Caco-2 (cell line): ENCODE measurements around the gene PLAAT1. TPM values are rescaled to one million over a fixed set of nuclear protein-coding genes. Genes with fewer than 3 reads are reported as not detected.

Source experiments
- Bru-seq: library from RNA; stranded (reverse); fragments of 400-500 nt; gene quantifications from one replicate; lab custom pipeline; 2021; lab: Mats Ljungman, UMichigan
- BruChase-seq, 2 experiments: library from RNA; stranded (reverse); fragments of 400-500 nt; gene quantifications; one replicate each; lab custom pipeline; 2021; lab: Mats Ljungman, UMichigan
- BruUV-seq: library from RNA; stranded (reverse); fragments of 400-500 nt; replicated peaks from 2 replicates; lab custom pipeline; 2021; lab: Mats Ljungman, UMichigan
- CTCF ChIA-PET: fragments of 300-600 bp; sonication (Branson Sonifier 250); formaldehyde crosslinking; loops from one replicate; lab custom pipeline; 2022; ENCODE audit warnings: antibody characterized with exemption; lab: Charles Lee
- POLR2A ChIA-PET: fragments of 300-600 bp; sonication (Branson Sonifier 250); formaldehyde crosslinking; loops from one replicate; lab custom pipeline; 2022; ENCODE audit warnings: antibody characterized with exemption; lab: Charles Lee
- DNase-seq, 2 experiments: peaks; one replicate each; pipeline versions ENCODE4 v3.0.0 to v3.0.0-alpha.2; 2020 to 2022
- H3K27me3 ChIP-seq: replicated peaks from 2 replicates; pipeline ENCODE4 v1.6.0; 2011; ENCODE audit warnings: low read length; ENCODE audit not compliant: control insufficient read depth, insufficient read depth
- H3K36me3 ChIP-seq: 2 replicates; pipeline ENCODE4 v1.5.1; 2011; ENCODE audit warnings: low read length; ENCODE audit not compliant: control insufficient read depth, insufficient read depth
- H3K4me1 ChIP-seq: fragments of 250-450 bp; sonication (Bioruptor Pico); 2 replicates; pipeline ENCODE4 v1.5.1; 2020; ENCODE audit warnings: mild to moderate bottlenecking
- H3K4me3 ChIP-seq: 2 replicates; pipeline ENCODE4 v1.5.1; 2011; ENCODE audit warnings: low read depth, mild to moderate bottlenecking, control low read depth, low read length
- H3K9me3 ChIP-seq: fragments of 250-450 bp; sonication (Bioruptor Pico); 2 replicates; pipeline ENCODE4 v1.5.1; 2020; ENCODE audit warnings: mild to moderate bottlenecking, moderate library complexity
- H3K27ac Mint-ChIP-seq: one replicate; pipeline ENCODE4 v1.8.0; 2022; ENCODE audit warnings: mixed read lengths; ENCODE audit not compliant: unreplicated experiment
- H3K27me3 Mint-ChIP-seq: one replicate; pipeline ENCODE4 v1.8.0; 2022; ENCODE audit warnings: mixed read lengths; ENCODE audit not compliant: insufficient read depth, unreplicated experiment
- H3K36me3 Mint-ChIP-seq: one replicate; pipeline ENCODE4 v1.8.0; 2022; ENCODE audit warnings: mild to moderate bottlenecking, mixed read lengths; ENCODE audit not compliant: insufficient read depth, unreplicated experiment
- H3K4me1 Mint-ChIP-seq: one replicate; pipeline ENCODE4 v1.8.0; 2022; ENCODE audit warnings: low read depth, mixed read lengths; ENCODE audit not compliant: unreplicated experiment
- H3K4me3 Mint-ChIP-seq: one replicate; pipeline ENCODE4 v1.8.0; 2022; ENCODE audit warnings: mild to moderate bottlenecking, moderate library complexity, mixed read lengths; ENCODE audit not compliant: unreplicated experiment
- H3K9me3 Mint-ChIP-seq: one replicate; pipeline ENCODE4 v1.8.0; 2022; ENCODE audit warnings: mixed read lengths; ENCODE audit not compliant: unreplicated experiment
- CTCF ChIP-seq, 2 experiments: fragments of 200-600 bp in 1 of 2; IDR thresholded peaks; 1 replicate in 1 of 2; 2 replicates in 1 of 2; pipeline versions ENCODE4 v1.5.1 to v1.8.0; 2011 to 2022; ENCODE audit warnings: antibody characterized with exemption in 1 of 2, control low read depth in 1 of 2, inconsistent platforms in 1 of 2, low read depth in 1 of 2, low read length in 1 of 2, mild to moderate bottlenecking in 1 of 2, moderate library complexity in 1 of 2; ENCODE audit not compliant: insufficient read depth in 1 of 2, severe bottlenecking in 1 of 2, unreplicated experiment in 1 of 2
- intact Hi-C: fragments of 100-400 bp; cut with micrococcal nuclease; formaldehyde crosslinking; loops from one replicate; pipeline ENCODE4 v1.10.0; 2022; ENCODE audit not compliant: unreplicated experiment
- long read RNA-seq: library from polyadenylated mRNA; stranded (forward); transcript quantifications from one replicate; pipeline ENCODE4 v2.0.0, GENCODE V29; 2022
- total RNA-seq: library from RNA; stranded (reverse); gene quantifications from 2 replicates; pipeline ENCODE4 v1.2.3, GENCODE V29; 2022

PLAAT1 gene
- total RNA-seq (0.51 and 1.5 TPM in 2 replicates), Bru-seq, nascent RNA (percentile 36 among the genes with signal in this experiment), BruChase-seq, experiment 1, labeled RNA remaining after a 2-hour chase (percentile 34 among the genes with signal in this experiment), BruChase-seq, experiment 2, labeled RNA remaining after a 6-hour chase (percentile 30 among the genes with signal in this experiment)
- long read RNA-seq, partial matches to known transcripts = 0 of 1 reads
- long read RNA-seq, other reads (novel, unspliced or antisense) = 0 of 1 reads

- Histone ChIP-seq H3K4me3 (peak within 1 kb of the TSS; percentile 37), H3K27me3 (no peaks in the 10 kb centered on the region), H3K36me3 (no peaks in the 10 kb centered on the region), H3K9me3 (no peaks in the 10 kb centered on the region), H3K4me1 (no peaks in the 10 kb centered on the region)
- intact Hi-C loops = no loop called here
- CTCF ChIA-PET = interaction anchor here (0.7 kb wide), 1 partner anchor 1030 kb away, joined by 3 read pairs; no protein-coding TSS in a partner anchor
- Mint-ChIP-seq H3K27ac (no peak within 1 kb of the TSS), H3K27me3 (peaks cover 8% of the 10 kb centered on the region), H3K9me3 (peaks cover 10% of the 10 kb centered on the region), H3K36me3 (no peaks in the 10 kb centered on the region), H3K4me1 (no peaks in the 10 kb centered on the region), H3K4me3 (peak within 1 kb of the TSS; percentile 70)
- POLR2A ChIA-PET = interaction anchor here (0.6 kb wide), 1 partner anchor 30 kb away, joined by 3 read pairs; no protein-coding TSS in a partner anchor
- peak; percentile 38 to 63 for DNase-seq
- no TSS peak for BruUV-seq
- no peak for TF ChIP-seq CTCF (IDR thresholded peaks at IDR 0.05; ENCODE audit: insufficient read depth in 1 of 2, low read depth in 1 of 2, low read length in 1 of 2, severe bottlenecking in 1 of 2, unreplicated experiment in 1 of 2)
Observed at GRCh38 chr3:193240850-193241706, at the start of gene PLAAT1. TSS of gene PLAAT1 (plus strand) at chr3:193241222. CDS start at chr3:193255651, 14,429 bp downstream.

- TF ChIP-seq CTCF (IDR thresholded peaks at IDR 0.05; ENCODE audit: insufficient read depth in 1 of 2, low read depth in 1 of 2, low read length in 1 of 2, severe bottlenecking in 1 of 2, unreplicated experiment in 1 of 2) = no peak
- Mint-ChIP-seq H3K27ac (no peak overlapping the region), H3K9me3 (no peaks in the 10 kb centered on the region), H3K36me3 (no peaks in the 10 kb centered on the region), H3K4me3 (no peak overlapping the region), H3K4me1 (no peaks in the 10 kb centered on the region), H3K27me3 (peaks cover 13% of the 10 kb centered on the region)
- ChIA-PET POLR2A (no interaction called here), CTCF (no interaction called here)
- BruUV-seq = no TSS peak
- DNase-seq = no peak
- no peaks in the 10 kb centered on the region for H3K9me3 ChIP-seq
- no peaks in the 10 kb centered on the region for H3K36me3 ChIP-seq
- H3K27me3 ChIP-seq = no peaks in the 10 kb centered on the region; the same call in 1 of the 2 replicates
- intact Hi-C loops = loop anchor here (5.0 kb wide), 1 partner anchor 258 kb away; no protein-coding TSS in a partner anchor
- no peaks in the 10 kb centered on the region for H3K4me1 ChIP-seq
- no peak overlapping the region for H3K4me3 ChIP-seq
Observed at GRCh38 chr3:193194371-193194770, 46.7 kb upstream of the PLAAT1 start.

GRCh38 chr3:193196746-193197145 is 44.3 kb upstream of the PLAAT1 start:
- no peaks in the 10 kb centered on the region for H3K4me1 Mint-ChIP-seq
- Histone ChIP-seq H3K36me3 (no peaks in the 10 kb centered on the region), H3K27me3 (no peaks in the 10 kb centered on the region; the same call in 1 of the 2 replicates), H3K4me3 (no peak overlapping the region), H3K4me1 (no peaks in the 10 kb centered on the region), H3K9me3 (no peaks in the 10 kb centered on the region)
- no TSS peak for BruUV-seq
- no peak for TF ChIP-seq CTCF (IDR thresholded peaks at IDR 0.05; ENCODE audit: insufficient read depth in 1 of 2, low read depth in 1 of 2, low read length in 1 of 2, severe bottlenecking in 1 of 2, unreplicated experiment in 1 of 2)
- H3K27ac Mint-ChIP-seq = no peak overlapping the region
- DNase-seq = no peak
- H3K36me3 Mint-ChIP-seq = no peaks in the 10 kb centered on the region
- CTCF ChIA-PET = no interaction called here
- intact Hi-C loops = no loop called here
- no peaks in the 10 kb centered on the region for H3K9me3 Mint-ChIP-seq
- peaks cover 7% of the 10 kb centered on the region for H3K27me3 Mint-ChIP-seq
- POLR2A ChIA-PET = no interaction called here
- no peak overlapping the region for H3K4me3 Mint-ChIP-seq
